Stimulated activated CD8-positive, alpha-beta memory T cell treated with anti-CD3 and anti-CD28 coated beads, Interleukin-12 subunit alpha, Interleukin-12 subunit beta, amount 100 ng/mL, for 24 hours (primary cell): Measurements from ENCODE around the gene GP5.

Experiments
- DNase-seq: peaks from one replicate; pipeline ENCODE4 v3.0.0-alpha.2; 2020; ENCODE audit errors: extremely low read depth

Gene GP5

GRCh38 chr3:194375473-194376240, 23.4 kb downstream of the GP5 start:
- DNase-seq = no peak

DNA sequence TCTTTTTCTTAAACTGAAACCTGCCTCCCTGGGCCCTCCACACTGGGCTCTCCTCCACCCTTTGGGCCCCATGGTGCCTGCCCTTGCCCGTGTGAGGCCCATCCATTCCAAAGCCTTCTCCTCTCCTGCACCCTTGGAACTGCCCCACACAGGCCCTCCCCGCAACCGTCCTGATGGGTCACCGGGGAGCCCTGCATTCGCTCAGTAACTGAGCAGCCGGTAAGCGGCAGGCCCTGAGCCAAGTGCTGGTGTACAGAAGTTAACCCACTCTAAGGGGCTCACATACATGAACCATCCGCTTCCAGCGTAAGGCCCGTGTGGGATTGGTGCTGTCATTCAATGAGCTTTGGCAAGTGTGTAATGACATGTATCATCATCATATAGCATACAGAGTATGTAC, 24.1 kb downstream of the GP5 start:
- no peak for DNase-seq

GRCh38 chr3:194373899-194374298, 25.2 kb downstream of the GP5 start:
- DNase-seq = no peak

- DNase-seq = no peak
These were observed 26.0 kb downstream of the GP5 start for GRCh38 chr3:194373028-194373427.

DNA sequence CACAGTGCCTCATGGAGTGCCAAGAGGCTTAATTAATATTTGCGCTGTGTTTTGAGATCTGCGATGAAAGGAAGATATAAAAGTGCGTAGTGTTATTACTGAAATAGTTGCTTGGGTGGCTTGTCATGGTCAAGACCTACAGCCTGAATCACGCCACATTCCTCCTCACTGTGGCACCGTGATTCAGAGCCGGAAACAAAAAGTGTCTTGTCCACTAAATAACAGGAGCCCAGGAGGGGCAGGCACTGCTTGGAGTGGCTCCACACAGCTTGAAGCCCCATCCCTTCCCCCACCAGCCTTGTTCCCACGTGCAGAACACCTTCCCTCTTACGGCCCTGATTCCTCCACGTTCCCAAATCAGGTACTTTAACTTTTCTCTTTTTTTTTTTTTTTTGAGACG, 28.3 kb downstream of the GP5 start:
- DNase-seq = no peak

DNA sequence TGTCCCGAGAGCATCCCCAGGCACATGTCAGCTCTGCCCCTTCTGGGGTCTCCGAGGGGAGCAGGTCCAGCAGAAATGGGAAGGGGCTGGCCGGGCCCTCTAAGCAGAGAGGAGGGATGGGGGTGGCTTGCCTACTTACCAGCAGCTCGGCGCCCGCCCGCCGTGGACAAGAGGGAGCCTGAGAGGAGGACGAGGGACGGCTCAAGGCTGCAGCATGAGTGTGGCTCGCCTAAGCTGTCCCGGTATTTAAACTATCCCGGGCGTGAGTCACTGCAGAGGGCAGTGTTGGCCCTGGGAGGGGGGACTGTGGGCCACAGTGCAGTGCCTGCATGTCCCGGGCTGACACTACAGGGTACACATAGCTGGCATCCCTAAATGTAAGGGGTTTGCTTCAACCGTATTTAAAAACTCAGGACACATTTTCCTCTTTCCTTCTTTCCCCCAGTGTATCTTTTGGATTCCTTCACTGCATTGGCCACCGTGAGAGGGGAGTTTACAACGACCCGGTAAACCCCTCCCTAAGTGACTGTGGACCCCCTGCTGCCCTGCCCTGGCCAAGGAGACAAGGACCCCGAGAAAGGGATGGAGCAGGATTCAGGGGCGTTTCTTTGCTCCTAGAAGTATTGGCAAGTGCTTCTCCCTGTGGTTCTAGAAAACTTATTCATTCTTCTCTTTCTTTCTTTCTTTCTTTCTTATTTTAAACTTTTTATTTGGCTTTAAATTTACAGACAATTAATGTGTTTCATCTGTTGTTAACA, 29.4 kb downstream of the GP5 start, which contains the start of gene LRRC15:
LRRC15 (minus strand) TSS at position 222 of the 758 bp plus-strand sequence. CDS start 8,700 bp downstream, outside the sequence.
- DNase-seq = no peak

DNA sequence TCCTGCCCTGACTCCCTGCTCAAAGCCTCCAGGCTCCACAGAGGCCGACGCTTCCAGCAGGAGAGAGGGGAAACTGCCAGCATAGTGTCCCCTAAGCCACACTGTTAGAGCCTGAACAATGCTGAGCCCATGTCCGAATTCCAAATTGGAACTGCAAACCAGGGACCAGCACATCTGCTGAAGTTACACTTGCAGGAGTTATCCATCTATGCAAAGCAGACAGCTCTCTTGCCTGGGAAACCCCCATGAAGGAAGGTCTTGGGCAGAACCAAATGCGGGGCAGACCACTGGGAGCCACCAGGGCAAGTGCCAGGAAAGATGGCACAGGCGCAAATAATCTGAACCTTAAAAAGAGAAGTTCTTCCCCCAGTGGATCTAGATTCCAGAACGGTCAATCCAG, 30.1 kb downstream of the GP5 start:
- DNase-seq = no peak

GRCh38 chr3:194367992-194368841, 30.8 kb downstream of the GP5 start:
- no peak for DNase-seq

- no peak for DNase-seq
These were observed 33.0 kb downstream of the GP5 start for GRCh38 chr3:194365978-194366490.

DNA sequence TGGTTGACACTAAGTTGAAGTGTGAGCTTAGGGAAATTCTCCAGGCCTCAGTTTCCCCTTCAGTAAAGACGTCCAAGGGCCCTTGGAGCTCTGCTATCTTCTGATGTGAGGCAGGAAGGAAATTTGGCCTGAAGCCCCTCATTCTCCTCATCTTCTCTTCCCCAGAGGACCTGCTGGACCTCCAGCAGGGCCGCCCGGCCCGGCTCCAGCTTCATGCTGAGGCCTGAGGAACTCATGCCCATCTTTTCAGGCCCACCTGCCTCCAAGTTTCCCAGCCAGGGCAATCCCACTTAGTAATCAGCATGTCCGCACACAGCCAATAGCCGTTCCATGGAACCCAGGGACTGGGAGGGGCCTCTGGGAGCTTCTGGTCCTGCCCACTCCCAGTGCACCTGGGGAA, 33.5 kb downstream of the GP5 start:
- DNase-seq = no peak

GRCh38 chr3:194364652-194365434, 34.2 kb downstream of the GP5 start:
- DNase-seq = no peak

GRCh38 chr3:194364314-194364651, 34.8 kb downstream of the GP5 start:
- no peak for DNase-seq

DNA sequence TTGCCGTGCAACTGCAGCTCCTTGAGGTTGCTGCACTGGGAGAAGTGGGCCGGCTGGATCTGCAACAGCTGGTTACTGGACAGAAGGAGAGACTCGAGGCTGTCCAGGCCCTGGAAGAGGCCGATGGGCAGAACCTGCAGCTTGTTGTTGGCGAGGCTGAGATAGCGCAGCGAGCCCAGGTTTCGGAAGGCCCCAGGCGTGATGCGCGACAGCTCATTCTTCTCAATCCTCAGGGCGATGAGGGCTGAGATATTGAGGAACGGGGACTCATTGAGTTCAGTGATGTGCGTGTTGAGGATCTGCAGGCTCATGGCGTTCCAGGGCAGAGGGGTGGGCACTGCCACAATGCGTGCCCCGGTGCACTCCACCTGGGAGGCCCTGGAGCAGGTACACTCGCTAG, 38.5 kb downstream of the GP5 start:
- DNase-seq = no peak

GRCh38 chr3:194357681-194358080, 41.4 kb downstream of the GP5 start:
- DNase-seq = no peak

- DNase-seq = no peak
These were observed 43.7 kb downstream of the GP5 start for GRCh38 chr3:194355379-194355778.

GRCh38 chr3:194354315-194354714, 44.8 kb downstream of the GP5 start:
- DNase-seq = no peak

GRCh38 chr3:194352667-194353246, 46.3 kb downstream of the GP5 start:
- no peak for DNase-seq

DNA sequence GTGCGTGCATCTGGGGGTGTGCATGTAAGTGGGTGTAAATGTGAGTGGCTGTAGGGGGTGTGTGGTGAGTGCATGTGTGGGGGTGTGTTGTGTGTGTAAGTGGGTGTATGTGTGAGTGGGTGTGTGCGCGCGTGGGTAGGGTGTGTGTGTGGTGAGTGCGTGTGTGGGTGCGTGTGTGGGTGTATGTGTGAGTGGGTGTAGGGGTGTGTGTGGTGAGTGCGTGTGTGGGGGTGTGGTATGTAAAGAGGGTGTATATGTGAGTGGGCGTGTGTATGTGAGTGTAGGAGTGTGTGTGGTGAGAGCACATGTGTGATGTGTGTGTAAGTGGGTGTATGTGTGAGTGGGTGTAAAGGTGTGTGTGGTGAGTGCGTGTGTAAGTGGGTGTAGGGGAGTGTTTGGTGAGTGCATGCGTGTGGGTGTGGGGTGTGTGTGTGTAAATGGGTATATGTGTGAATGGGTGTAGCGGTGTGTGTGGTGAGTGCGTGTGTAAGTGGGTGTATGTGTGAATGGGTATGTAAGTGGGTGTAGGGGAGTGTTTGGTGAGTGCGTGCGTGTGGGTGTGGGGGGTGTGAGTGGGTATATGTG, 47.0 kb downstream of the GP5 start:
- no peak for DNase-seq

- DNase-seq = no peak
These were observed 47.9 kb downstream of the GP5 start, which contains the start of gene CPN2 for GRCh38 chr3:194351080-194351672. TSS of gene CPN2 (minus strand) at chr3:194351328. CDS start at chr3:194342702, 8,626 bp downstream.

- DNase-seq = no peak
These were observed 48.4 kb downstream of the GP5 start for GRCh38 chr3:194350726-194351071.
